Umbilical cord (tissue), 2 donors: Measurements from ENCODE around the gene CCND3. TPM values are rescaled to one million over a fixed set of nuclear protein-coding genes. Genes with fewer than 3 reads are reported as not detected.

ENCODE experiments used
- DNase-seq: peaks from one replicate; pipeline ENCODE4 v3.0.0-alpha.2; 2015; ENCODE audit warnings: low spot score
- total RNA-seq: library from RNA; depleted of rRNA; stranded (reverse); fragments of >200 nt; gene quantifications from one replicate; pipeline ENCODE4 v1.2.3, GENCODE V29; 2014; ENCODE audit warnings: low replicate concordance; ENCODE audit not compliant: insufficient read depth

The CCND3 gene
- 33.5 TPM for total RNA-seq

DNA sequence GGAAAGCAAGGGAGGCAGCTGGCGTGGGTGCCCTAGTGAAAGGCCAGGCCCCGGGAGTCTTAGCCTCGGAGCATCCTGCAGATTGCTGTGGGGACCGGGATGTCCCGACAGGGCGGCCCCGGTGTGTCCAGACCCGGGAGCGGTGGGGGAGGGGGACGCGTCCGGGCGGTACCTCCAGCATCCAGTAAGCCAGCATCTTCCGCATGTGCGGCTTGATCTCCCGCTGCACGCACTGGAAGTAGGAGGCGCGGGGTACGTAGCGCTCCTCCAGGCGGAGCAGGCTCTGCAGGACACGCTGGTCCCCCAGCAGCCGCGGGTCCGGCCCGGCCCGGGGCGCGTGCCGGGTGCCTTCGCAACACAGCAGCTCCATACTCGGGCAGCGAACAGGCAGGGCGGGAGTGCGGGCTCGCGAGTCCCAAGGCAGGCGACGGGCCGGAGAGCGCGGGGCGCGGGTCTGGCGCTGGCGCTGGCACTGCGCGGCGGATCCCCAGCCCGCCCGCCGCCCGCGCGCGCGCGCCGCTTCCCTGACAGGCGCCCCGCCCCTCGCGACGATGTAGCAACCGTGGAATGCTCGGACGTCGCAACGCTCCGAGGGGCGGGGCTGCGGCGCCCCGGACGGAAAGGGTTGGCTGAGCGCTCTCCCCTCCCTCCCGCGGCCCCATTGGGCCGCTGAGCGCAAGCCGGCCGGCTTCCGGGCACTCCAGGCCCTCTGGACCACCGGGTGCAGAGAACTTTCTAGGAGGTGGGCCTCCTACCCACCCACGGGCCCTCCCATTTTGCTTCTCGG lies at the start of gene CCND3:
Gene CCND3, minus strand, starts transcription at position 529 of the 787 bp plus-strand sequence. Its CDS starts 159 bp downstream, at position 370.
- peak; percentile 96 for DNase-seq

DNA sequence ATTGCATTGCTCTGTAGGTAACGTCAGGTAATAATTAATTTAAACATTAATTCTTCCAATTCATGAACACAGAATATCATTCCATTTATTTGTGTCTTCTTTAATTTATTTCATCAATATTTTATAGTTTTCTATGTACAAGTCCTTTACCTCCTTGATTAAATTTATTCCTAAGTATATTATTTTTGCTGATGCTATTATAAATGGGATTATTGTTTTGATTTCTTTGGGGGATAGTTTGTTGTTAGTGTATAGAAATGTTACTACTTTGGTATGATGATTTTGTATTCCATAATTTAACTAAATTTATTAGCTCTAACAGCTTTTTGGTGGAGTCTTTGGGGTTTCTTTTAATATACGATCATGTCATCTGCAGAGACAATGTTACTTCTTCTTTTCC lies 44.7 kb upstream of the CCND3 start:
- DNase-seq = no peak

DNA sequence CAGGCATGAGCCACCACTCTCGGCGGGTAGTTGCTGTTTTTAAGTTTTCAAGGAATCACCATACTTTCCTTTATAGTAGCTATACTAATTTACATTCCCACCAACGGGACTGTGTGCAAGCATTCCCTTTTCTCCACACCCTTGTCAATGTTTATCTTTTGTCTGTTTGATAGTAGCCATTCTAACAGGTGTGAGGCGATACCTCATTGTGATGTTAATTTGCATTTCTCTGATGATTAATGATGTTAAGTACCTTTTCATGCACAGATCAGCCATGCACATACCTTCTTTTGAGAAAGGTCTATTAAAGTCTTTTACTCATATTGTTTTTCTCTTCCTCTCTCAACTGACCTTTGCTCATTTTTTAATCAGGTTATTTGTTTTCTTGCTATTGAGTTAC lies 43.0 kb upstream of the CCND3 start:
- DNase-seq = no peak

DNA sequence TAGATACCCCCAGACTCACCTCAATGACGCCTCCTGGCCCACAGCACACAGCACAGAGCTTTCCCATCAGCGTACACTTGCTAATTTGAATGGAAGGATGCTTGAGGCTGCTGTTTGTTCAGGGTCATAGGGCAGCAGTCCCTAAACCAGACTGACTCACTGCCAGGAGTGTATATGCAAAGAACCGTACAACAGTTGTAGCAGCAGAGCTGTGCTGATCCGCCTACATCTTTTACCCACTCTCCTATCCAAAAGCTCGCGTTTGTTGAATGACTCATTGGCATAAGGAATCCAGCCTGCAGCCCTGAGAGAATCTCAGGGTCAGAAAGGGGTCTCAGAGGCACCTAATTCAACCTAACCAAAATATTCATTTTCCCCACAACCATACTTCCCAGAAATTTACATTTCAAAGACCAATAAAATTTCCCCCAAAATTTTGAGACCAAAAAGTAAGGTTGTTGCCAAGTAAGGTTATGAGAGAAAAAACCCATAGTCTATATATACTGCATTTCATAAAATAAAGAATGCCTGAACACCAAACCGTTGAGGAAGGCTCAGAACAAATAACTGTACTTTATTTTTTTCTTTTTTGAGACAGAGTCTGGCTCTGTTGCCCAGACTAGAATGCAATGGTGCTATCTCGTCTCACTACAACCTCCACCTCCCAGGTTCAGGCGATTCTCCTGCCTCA lies 35.3 kb upstream of the CCND3 start:
- no peak for DNase-seq

DNA sequence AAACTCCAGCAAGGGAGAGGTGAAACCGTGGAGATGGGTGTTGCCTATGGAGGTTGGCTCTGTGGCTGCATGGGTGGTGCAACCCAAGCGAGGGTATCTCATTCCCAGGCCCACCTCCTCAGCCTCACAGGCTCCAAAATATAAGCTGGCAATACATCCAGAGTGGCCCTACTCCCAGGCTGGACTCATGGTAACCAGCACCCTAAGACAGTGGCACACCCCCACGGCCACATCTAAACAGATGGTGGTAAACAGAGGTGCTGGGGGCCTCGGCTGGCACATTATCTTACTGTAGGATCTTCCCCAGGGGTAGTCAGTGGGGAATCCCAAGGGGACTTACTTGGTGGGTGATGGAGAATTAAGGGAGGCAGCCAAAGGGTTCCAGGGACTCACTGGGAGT lies 33.7 kb upstream of the CCND3 start:
- no peak for DNase-seq

DNA sequence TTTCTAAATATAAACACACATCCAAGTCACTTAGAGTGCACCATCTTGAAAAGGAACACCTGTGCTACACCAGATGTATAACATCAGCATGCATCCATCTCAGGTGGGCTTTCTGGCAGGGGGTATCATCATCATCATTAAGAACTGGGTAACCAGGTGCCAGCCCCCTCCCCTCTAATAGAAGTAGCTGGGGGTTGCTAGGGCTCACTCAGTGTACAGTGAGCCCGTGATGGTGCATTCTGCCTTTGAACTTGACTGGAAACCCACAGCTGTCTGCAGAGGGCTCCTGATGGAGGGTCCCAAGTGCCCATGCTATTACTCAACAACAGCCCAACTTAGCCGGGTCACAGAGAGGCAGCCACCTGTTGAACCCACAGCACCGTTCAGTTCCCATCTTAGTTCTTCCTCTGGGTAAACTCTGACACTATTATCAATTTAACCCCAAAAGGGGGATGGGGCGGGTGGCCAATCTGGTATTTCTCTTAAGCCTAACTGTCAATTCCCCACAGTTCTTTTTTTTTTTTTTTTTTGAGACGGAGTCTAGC lies 32.7 kb upstream of the CCND3 start:
- no peak for DNase-seq

DNA sequence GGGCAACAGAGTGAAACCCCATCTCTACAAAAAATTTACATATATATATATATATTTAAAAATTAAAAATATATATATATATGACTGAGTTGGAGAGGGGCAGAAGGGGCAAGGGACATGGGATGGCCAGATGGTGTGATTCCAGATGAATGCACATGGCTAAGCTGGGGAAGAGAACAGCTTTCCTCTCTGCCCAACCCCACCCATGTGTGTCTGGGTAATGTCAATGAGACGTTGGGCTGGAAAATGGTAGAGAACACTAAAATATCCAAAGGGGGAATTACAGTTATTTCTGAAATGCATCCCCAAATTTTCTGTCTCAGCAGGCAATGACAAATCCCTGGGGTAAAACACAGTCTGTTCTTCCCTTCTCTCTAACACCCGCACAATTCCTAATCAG lies 31.2 kb upstream of the CCND3 start:
- peak; percentile 73 for DNase-seq

DNA sequence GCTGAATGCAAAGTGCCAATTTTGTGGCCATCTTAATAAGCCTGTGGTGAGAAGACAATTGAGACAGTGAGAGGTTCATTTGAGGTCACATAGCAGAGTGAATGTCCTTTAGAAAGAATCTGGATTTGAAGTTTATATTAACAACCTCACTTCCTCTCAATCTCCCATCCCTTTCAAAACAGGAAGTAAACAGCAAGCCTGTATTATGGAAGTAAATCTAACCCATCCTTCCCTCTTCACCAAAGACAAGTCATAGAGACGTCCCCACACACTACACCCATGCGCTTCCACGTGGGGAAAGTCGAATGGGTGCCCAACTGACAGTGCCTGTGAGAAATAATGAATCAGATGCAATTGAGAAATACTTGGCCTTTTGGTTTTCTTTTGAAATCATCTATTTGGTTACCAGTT lies 28.8 kb upstream of the CCND3 start:
- DNase-seq = no peak

DNA sequence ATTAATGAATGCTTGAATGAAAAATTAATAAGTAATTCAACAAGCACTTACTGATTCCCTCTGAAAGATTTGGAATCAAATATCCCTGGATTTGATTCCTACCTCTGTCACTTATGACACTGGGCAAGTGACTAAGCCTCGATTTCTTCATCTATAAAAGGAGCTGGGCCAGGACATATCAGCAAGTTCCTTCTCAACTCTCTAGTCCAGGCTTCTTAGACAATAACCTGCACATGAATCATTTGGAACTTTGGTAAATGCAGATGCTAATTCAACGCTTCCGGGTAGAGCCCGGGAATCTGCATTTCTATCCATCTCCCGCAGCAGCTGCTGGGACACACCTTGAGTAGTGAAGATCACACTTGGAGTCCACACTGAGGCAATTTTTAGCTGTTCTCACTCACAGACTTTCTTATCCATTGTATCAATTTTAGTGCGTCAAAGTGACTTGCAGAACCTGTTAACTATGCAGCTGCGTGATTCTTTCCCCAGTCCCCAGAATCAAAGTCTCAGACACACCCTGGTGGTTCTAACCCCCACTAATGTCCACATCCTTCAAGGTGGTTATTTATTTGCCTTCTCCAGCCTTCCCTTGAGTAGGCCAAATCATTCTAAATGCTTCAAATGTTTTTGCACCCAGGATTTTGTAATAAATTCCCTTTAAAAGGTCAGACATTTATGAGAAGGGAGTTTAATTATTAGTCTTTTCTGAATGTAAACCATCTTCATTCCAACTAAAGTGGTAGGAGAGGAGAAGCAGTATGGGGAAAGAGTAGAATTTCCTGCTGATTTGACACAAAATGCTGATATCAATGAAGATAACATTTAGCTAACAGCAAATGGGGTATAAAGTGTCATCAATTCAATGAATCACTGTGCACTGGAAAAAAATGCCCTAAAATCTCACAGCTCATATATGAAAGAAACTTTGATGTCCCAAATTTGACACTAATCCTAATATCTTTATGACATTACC lies 26.0 kb upstream of the CCND3 start:
- no peak for DNase-seq

DNA sequence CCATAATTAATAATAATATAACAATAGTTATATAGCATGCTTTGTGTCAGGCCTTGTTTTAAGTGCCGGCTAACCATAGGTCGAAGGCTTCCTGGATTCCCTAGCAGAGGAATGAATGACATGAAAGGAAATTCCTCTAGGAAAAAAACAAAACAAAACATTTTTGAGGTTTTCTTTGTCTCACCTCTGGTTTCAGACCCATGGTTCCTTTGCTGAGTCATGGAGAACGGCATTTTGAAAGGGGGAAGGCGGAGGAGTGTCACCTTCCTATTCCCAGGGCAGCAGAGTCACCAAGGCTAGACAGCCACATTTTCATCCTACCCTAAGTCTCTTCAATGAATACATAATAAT lies 25.3 kb upstream of the CCND3 start:
- DNase-seq = no peak

DNA sequence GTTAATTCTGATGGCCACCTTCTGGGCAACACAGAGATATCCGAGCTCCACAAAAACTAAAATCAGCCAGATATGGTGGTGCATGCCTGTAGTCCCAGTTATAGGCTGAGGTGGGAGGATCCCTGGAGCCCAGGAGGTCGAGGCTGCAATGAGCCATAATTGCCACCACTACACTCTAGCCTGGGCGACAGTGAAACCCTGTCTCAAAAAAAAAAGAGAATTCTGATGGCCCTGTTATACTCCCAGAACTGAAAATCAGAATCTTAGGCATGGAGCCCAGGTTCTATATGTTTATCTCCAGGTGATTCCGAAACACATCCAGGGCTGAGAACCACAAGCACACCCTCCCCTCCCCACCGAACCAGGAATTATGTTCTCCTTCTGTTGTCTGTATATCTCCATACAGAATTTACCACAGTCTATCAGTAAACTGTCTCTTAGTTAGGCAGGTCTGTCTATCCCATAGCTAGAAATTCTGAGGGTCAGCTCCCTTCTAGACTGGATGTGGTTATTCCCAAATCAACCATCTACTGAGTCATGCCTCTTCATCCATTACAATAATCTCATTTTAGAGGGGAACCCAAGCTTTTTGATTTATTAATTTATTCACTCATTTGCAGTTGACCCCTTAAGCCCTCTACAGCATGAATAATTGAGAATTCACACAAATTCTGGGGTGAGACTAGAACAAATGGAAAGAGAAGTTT lies 24.8 kb upstream of the CCND3 start:
- no peak for DNase-seq

DNA sequence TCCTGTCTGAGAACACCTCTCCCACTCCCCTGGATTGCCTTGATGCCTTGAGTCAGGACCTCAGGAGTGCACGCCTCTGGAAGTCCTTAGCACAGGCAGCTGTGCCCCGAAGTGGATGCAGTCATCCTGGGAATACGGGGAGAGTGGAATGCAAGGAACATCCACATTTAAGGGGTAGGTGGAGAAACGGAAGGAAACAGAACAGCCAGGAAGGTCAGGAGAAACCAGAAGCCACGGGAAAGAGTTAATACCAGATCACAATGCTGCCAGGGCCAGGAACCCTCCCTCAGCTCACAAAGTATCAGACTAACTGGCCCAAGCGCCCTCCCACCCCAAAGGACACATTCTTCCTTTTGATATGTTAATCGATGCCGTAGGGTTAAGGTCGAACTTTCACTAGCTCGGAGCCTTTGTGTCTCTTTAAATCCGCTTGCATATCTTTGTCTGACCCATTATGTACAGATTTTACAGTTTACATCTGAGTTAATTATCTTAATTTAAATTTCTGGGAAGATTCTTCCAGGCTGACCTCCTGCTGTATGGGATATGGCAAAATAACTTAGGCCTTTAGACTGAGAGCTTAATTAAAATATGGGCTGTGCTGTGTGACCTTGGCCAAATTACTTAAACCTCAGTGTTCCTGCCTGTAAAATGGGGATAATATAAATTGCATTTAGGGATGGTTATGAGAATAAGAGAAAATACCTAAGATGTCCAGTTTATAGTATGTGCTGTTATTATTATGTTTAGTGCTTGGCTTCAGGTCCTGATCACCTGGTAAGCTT lies 24.0 kb upstream of the CCND3 start:
- DNase-seq = no peak

DNA sequence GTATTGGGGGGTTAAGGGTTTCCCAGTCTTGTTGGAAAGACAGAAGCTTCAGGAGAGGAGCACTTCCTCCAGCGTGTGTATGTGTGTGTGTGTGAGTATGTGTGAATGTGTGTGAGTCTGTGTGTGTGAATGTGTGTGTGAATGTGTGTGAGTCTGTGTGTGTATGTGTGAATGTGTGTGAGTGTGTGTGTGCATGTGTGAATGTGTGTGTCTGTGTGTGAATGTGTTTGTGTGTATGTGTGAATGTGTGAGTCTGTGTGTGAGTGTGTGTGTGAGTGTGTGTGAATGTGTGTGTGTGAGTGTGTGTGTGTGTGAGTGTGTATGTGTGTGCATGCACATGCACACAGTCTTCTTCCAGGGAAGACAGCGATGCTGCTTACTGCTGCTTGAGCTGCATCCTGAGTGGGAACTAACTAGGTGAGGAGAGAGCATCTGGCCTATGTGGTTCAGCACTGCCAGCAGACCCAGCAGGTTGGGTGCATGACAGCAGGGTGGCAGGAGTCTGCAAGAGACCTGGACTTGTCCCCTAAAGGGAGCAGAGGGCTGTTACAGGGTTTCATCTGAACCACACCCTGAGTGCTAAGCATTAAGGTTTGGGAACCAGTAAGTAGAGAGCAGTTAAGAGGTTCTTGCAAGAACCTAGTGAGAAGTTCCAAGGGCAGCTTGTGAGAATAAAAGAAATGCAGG lies 22.7 kb upstream of the CCND3 start:
- DNase-seq = no peak

DNA sequence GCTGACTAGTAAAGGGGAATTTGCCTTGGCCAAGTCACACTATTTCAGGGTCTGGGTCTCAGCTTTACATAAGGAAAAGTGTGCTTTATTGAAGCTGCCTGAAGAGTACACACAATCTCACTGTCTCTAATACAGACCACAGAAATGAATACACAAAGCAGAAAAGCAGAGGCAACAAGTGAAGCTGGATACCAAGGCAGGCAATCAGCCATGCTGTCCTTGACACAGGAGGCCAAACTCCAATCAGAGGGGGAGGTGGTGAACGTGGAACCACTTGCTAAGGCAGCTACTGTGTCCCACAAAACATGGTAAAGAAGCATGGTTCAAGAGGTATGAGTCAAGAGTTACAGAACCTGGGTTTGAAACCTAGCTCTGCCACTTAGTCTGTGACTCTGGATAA lies 21.8 kb upstream of the CCND3 start:
- no peak for DNase-seq

DNA sequence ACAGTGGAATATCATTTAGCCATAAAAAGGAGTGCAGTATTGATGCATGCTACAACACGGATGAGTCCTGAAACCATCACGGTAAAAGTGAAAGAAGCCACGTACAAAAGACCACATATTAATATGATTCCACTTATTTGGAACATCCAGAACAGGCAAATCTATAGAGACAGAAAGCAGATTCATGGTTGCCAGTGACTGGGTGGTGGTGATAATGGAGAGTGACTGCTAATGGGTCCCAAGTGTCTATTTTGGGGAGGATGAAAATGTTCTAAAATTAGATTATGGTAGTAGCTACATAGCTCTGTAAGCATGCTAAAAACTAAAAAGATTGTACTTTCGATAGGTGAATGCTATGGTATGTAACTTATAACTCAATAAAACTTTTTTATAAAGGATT lies 18.4 kb upstream of the CCND3 start:
- DNase-seq = no peak

DNA sequence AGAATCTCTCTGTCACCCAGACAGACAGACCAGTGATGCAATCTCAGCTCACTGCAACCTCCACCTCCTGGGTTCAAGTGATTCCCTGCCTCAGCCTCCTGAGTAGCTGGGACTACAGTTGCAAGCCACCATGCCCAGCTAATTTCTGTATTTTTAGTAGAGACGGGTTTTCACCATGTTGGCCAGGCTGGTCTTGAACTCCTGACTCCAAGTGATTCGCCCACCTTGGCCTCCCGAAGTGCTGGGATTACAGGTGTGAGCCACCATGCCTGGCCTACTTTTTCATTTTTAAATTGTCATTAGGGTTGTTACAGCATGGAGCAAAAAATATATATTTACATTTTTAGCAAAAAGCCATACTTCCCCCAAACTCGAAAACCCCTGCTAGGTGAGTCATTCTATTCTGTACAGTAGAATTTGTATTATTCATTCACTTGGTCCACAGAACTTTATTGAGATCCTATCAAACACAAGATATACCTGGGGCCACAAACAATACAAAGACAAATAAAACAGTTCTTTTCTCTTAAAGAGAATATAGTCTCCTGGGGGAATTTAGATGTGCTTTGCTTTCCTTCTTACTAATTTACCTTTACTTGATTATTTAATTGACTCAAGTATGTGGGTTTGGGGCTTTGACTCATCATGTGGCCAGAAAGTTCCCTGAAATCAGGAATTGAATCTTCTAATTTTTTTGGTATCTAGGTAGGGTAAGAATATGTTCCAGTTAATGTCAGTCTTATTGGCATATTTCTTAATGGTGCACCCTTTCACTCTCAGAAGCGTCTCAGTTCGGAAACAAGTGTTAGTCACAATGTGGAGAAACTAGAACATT lies 16.6 kb upstream of the CCND3 start:
- no peak for DNase-seq

DNA sequence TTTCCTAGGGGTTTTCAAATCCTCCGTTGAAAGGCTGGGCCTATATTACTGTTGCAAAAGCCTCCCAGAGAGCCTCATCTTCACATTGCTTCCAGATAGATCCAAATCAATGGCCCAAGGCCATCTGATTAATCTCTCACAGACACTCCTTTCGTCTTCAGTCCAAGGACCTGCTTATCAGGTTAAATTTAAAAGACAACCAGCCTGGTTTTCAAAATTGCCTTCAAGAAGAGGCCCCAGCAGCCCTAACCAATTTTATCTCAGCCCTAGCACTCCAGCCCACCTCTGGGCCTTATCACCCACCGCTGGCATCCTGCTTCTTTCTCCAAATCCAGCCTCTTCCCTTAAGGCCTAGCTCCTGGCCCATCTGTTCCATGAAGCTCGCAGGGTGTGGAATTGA lies 15.5 kb upstream of the CCND3 start:
- DNase-seq = no peak

DNA sequence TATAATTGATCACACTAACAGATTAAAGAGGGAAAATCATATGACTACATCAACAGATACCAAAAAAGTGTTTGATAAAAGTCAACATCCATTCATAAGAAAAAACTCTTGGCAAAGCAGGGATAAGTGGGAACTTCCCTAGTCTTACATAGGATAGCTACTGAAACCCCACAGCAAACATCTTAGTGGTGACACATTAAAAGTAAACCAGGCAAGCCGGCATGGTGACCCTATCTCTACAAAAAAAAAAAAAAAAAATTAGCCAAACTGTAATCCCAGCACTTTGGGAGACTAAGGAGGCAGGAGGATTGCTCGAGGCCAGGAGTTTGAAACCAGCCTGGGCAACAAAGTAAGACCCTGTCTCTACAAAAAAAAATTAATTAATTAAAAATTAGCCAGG lies 13.8 kb upstream of the CCND3 start:
- DNase-seq = no peak

DNA sequence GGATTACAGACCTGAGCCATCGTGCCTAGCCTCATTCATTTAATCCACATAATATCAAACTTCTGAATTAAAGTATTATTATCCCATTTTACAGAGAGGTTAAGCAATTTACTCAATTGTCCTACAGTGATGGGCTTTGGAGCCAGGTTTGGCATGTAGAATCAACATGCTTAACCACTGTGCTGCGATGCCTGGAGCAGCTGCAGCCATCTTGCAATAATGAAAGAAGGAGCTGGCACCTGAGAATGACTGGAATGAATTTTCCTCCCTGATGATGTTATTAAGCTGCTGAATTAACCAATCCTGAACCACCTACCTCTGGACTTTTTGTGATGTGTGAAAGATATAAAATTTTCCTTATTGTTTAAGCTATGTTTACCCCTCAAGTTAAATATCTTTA lies 13.1 kb upstream of the CCND3 start:
- DNase-seq = no peak
